Measurements from ENCODE around the gene PALLD.

DNA sequence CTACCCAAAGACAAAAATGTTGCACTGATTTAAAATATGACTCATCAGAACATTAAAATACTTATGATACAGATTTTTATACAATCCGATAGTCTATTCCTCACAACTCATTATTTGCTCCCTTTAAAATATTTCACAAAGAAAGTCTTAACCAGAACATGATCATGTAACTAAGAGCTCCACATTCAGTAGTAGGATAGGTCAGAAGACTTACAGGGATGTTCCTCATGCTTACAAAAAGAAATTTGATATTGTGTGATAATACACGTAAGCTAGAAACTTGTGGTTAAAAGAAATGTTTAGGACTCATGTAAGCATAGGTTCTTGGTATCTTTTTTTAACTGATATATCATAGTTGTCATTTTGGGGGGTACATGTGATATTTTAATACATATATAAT lies 235.9 kb downstream of the PALLD start:
- TF ChIP-seq, protein P1, sequence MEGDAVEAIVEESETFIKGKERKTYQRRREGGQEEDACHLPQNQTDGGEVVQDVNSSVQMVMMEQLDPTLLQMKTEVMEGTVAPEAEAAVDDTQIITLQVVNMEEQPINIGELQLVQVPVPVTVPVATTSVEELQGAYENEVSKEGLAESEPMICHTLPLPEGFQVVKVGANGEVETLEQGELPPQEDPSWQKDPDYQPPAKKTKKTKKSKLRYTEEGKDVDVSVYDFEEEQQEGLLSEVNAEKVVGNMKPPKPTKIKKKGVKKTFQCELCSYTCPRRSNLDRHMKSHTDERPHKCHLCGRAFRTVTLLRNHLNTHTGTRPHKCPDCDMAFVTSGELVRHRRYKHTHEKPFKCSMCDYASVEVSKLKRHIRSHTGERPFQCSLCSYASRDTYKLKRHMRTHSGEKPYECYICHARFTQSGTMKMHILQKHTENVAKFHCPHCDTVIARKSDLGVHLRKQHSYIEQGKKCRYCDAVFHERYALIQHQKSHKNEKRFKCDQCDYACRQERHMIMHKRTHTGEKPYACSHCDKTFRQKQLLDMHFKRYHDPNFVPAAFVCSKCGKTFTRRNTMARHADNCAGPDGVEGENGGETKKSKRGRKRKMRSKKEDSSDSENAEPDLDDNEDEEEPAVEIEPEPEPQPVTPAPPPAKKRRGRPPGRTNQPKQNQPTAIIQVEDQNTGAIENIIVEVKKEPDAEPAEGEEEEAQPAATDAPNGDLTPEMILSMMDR (IDR thresholded peaks at IDR 0.05; ENCODE audit: low read length): no peak
- TF ChIP-seq EZH2phosphoT487 (IDR thresholded peaks at IDR 0.05; ENCODE audit: low read length): no peak
- TF ChIP-seq EZH2 (optimal IDR thresholded peaks at IDR 0.05; ENCODE audit: low read depth, low read length): no peak
